AG10803 (cell line): ENCODE measurements around the gene SETD2.

Source experiments
- DNase-seq: peaks from one replicate; pipeline ENCODE4 v3.0.0; 2010; ENCODE audit warnings: low read depth
- H3K4me3 ChIP-seq: 2 replicates; pipeline ENCODE4 v1.5.1; 2011; ENCODE audit warnings: mild to moderate bottlenecking, low read length, control low read depth
- CTCF ChIP-seq: conservative IDR thresholded peaks from 2 replicates; pipeline ENCODE4 v1.5.1; 2011; ENCODE audit warnings: mild to moderate bottlenecking, low read length, control low read depth, inconsistent platforms

Gene SETD2

GRCh38 chr3:46986782-46987310, 177.1 kb downstream of the SETD2 start:
- DNase-seq = no peak
- no peak overlapping the region for H3K4me3 ChIP-seq
- no peak for TF ChIP-seq CTCF

DNA sequence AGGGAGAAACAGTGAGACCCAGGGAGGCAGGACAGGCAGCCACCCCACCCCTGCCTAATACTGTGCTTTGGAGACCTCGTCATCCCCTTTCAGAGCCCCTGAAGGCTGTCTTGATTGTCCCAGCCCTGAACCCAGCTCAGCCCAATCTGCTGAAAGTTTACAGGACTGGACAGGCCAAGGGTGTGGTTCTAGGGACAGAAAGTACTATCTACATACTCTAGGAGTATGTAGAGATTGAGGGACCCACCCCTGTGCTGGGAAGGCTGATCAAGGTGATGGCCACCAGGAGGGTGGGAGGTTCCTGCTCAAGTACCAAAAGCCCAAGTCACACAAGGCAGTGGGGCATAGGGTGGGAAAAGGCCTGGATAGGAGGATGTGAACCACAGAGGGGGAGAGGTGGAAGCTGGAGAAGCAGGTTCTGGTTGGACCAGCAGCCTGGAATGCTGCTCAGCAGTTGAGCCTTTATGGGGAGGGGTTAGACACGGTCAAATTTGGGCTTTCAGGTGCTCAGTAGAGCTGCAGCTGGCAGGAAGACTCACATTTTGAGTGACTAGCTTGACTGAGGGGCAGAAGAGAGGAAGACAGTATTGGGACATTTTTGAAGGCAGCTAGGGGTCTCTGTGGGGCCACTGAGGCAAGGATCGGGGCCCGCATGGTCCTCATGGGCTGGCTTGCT, 177.7 kb downstream of the SETD2 start:
- no peak for TF ChIP-seq CTCF
- H3K4me3 ChIP-seq = no peak overlapping the region

DNA sequence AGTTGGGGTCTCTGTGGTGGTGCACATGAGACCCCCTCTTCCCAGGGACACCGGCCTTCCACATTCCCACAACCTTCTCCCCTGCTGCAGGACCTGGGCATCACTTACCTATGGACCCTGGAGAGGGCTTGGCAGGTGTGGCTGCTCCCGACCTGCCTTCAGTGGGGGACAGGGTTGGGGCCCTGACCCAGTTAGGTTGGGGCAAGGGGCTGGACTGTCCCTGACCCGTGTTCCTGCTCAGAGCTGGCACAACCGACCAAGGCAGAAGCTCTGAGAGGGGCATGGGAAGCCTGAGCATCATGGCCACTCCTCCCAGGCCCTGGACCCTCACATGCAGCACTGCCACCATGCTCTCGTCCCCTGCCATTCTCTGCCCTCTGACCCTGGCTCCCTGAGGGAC, 178.3 kb downstream of the SETD2 start:
- DNase-seq = no peak
- TF ChIP-seq CTCF = no peak
- no peak overlapping the region for H3K4me3 ChIP-seq

More for the DNA sequence above, 177.7 kb downstream of the SETD2 start:
- no peak for DNase-seq

- no peak for DNase-seq
- TF ChIP-seq CTCF = no peak
- H3K4me3 ChIP-seq = no peak overlapping the region
These were observed 179.1 kb downstream of the SETD2 start for GRCh38 chr3:46984591-46985459.

- no peak for DNase-seq
- TF ChIP-seq CTCF = no peak
- H3K4me3 ChIP-seq = no peak overlapping the region
These were observed 181.4 kb downstream of the SETD2 start for GRCh38 chr3:46982546-46982945.

DNA sequence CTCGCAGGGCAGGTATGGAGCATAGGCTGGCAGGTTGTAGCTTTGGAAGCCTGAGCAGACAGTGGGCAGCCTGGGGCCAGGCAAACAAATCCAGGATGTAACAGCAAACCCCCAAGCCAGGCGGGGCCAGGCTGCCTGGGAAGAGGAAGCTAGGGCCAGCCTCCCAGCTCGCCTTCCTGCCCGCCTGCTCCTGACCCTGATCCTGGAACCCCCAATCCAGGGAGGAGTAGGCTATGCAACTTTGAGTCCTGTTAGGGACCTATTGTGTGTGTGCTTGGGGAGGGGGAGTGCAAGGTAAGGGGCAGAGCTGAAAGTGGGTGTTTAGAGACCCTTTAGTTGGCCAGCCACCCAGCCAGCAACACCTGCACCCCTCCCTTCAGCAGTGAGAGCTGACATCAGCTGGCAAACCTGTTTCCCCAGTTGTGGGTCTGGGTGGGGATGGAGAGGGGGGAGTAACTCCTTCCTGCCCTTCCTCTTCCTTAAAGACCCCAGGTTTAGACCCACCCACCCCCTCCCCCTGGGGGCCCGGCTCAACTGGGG, 181.9 kb downstream of the SETD2 start:
- DNase-seq = no peak
- no peak overlapping the region for H3K4me3 ChIP-seq
- TF ChIP-seq CTCF = no peak
